GM21447 (cell line): ENCODE data around the gene VWDE.
"Not testable (repeated sequence)": the region's sequence is repeated elsewhere in the genome, so short reads cannot be mapped to it uniquely, and the experiment has no call there.

ENCODE experiments used
- ATAC-seq: cut with Tn5 transposase; IDR thresholded peaks from one replicate; pipeline ENCODE4 v1.9.1; 2021; ENCODE audit not compliant: unreplicated experiment

Gene VWDE

GRCh38 chr7:12403287-12404181 is at the start of gene VWDE:
VWDE (minus strand) TSS chr7:12403865; CDS start chr7:12403716, 149 bp downstream.
- ATAC-seq, result peak; percentile 58

- not testable (repeated sequence) for ATAC-seq
These were observed 49.5 kb upstream of the VWDE start for GRCh38 chr7:12453136-12453535.

- ATAC-seq, result no peak
These were observed 47.0 kb upstream of the VWDE start for GRCh38 chr7:12450615-12451014.

GRCh38 chr7:12444785-12445184 is 41.1 kb upstream of the VWDE start:
- ATAC-seq, result no peak

GRCh38 chr7:12440229-12440628 is 36.6 kb upstream of the VWDE start:
- no peak for ATAC-seq

GRCh38 chr7:12436896-12437535 is 33.4 kb upstream of the VWDE start:
- ATAC-seq, result no peak

GRCh38 chr7:12436126-12436525 is 32.5 kb upstream of the VWDE start:
- ATAC-seq, result no peak

- ATAC-seq, result no peak
These were observed 30.5 kb upstream of the VWDE start for GRCh38 chr7:12434012-12434642.

- no peak for ATAC-seq
These were observed 28.4 kb upstream of the VWDE start for GRCh38 chr7:12431886-12432556.

- ATAC-seq, result no peak
These were observed 21.6 kb upstream of the VWDE start for GRCh38 chr7:12425311-12425710.

GRCh38 chr7:12423997-12424745 is 20.5 kb upstream of the VWDE start:
- ATAC-seq, result no peak

GRCh38 chr7:12423355-12423996 is 19.8 kb upstream of the VWDE start:
- ATAC-seq, result no peak

- ATAC-seq, result no peak
These were observed 19.1 kb upstream of the VWDE start for GRCh38 chr7:12422554-12423320.

- no peak for ATAC-seq
These were observed 14.8 kb upstream of the VWDE start for GRCh38 chr7:12418452-12418851.

GRCh38 chr7:12415072-12415471 is 11.4 kb upstream of the VWDE start:
- no peak for ATAC-seq

GRCh38 chr7:12412407-12412806 is 8.7 kb upstream of the VWDE start:
- ATAC-seq, result no peak

GRCh38 chr7:12410523-12410922 is 6.9 kb upstream of the VWDE start:
- ATAC-seq, result no peak

- no peak for ATAC-seq
These were observed 5.5 kb upstream of the VWDE start for GRCh38 chr7:12409097-12409711.

- not testable (repeated sequence) for ATAC-seq
These were observed 4.0 kb upstream of the VWDE start for GRCh38 chr7:12407652-12408051.
